ENCODE measurements around the gene PCBD1. TPM values are rescaled to one million over a fixed set of nuclear protein-coding genes. Genes with fewer than 3 reads are reported as not detected.
"Not testable (repeated sequence)": the region's sequence is repeated elsewhere in the genome, so short reads cannot be mapped to it uniquely, and the experiment has no call there.

PCBD1 gene
- total RNA-seq, 1 experiment from 2014 or later: 39.7 TPM

GRCh38 chr10:70920519-70920918, 32.2 kb upstream of the PCBD1 start:
- Mint-ChIP-seq H3K27me3 (ENCODE audit: low read depth) (peaks cover 15% of the 10 kb centered on the region), H3K4me1 (peaks cover 0 to 8% of the 10 kb centered on the region in 2 experiments; a peak in 3 of 4 replicates), H3K4me3 (no peak overlapping the region), H3K36me3 (ENCODE audit: insufficient read depth in 1 of 3, low read depth in 3 of 3) (no peaks in the 10 kb centered on the region), H3K9me3 (no peaks in the 10 kb centered on the region), H3K27ac (no peak overlapping the region)
- Histone ChIP-seq H4K8ac (replicated peaks; ENCODE audit: insufficient read length, low read depth, low read length) (no peak overlapping the region), H2BK5ac (ENCODE audit: insufficient read length, low read length) (no peak overlapping the region), H3K4me1 (ENCODE audit: insufficient read depth, low read length) (no peaks in the 10 kb centered on the region), H4K91ac (ENCODE audit: insufficient read length, low read depth, low read length) (no peak overlapping the region), H3K9ac (ENCODE audit: extremely low read depth, insufficient read length, low read length) (no peak overlapping the region), H4K5ac (ENCODE audit: insufficient read length, low read depth, low read length) (no peak overlapping the region), H3K56ac (ENCODE audit: insufficient read length, low read depth, low read length) (no peak overlapping the region), H3K4ac (ENCODE audit: low read depth, low read length) (no peak overlapping the region), H3K27me3 (ENCODE audit: insufficient read depth, low read length) (no peaks in the 10 kb centered on the region), H2AK5ac (ENCODE audit: insufficient read length, low read length) (no peak overlapping the region), H4K20me1 (ENCODE audit: control insufficient read depth, insufficient read depth, insufficient read length) (no peaks in the 10 kb centered on the region), H3K18ac (ENCODE audit: insufficient read length, low read depth, low read length) (no peak overlapping the region), H3K23me2 (ENCODE audit: insufficient read length, low read depth, low read length, poor library complexity, severe bottlenecking) (no peaks in the 10 kb centered on the region), H3K9me3 (ENCODE audit: control insufficient read depth, low read depth, low read length) (no peaks in the 10 kb centered on the region), H2BK12ac (ENCODE audit: insufficient read length, low read depth, low read length) (no peak overlapping the region), H3K4me2 (ENCODE audit: insufficient read depth, insufficient read length, low read length) (no peak overlapping the region), H2BK15ac (ENCODE audit: low read depth, low read length) (no peak overlapping the region), H3K23ac (ENCODE audit: insufficient read length, low read depth, low read length) (no peak overlapping the region), H3T11ph (ENCODE audit: low read length) (no peak overlapping the region), H3K27ac (ENCODE audit: insufficient read length, low read depth, low read length) (no peak overlapping the region), H2AFZ (ENCODE audit: low read length) (no peak overlapping the region), H2BK20ac (ENCODE audit: low read depth, low read length, poor library complexity, severe bottlenecking) (no peak overlapping the region), H3K79me2 (ENCODE audit: insufficient read depth, low read length) (no peaks in the 10 kb centered on the region), H2BK120ac (ENCODE audit: low read depth, low read length, poor library complexity, severe bottlenecking) (no peak overlapping the region), H3K79me1 (ENCODE audit: insufficient read depth, low read depth, low read length, poor library complexity, severe bottlenecking) (no peaks in the 10 kb centered on the region), H3K14ac (ENCODE audit: insufficient read depth, low read length) (no peak overlapping the region)
- no CpG with 5 or more reads among the region's 4 CpGs for WGBS (ENCODE audit: extremely low coverage, insufficient read length, low lambda C conversion rate)
- DNase-seq: no peak
- no peak for TF ChIP-seq CTCF (conservative IDR thresholded peaks at IDR 0.05)

GRCh38 chr10:70919906-70920305, 31.5 kb upstream of the PCBD1 start:
- DNase-seq; H3T11ph ChIP-seq (ENCODE audit: low read length); H3K9me3 Mint-ChIP-seq; H2BK20ac ChIP-seq (ENCODE audit: low read depth, low read length, poor library complexity, severe bottlenecking); H2BK120ac ChIP-seq (ENCODE audit: low read depth, low read length, poor library complexity, severe bottlenecking); H3K4ac ChIP-seq (ENCODE audit: low read depth, low read length); H4K91ac ChIP-seq (ENCODE audit: insufficient read length, low read depth, low read length); H3K27ac ChIP-seq (ENCODE audit: insufficient read length, low read depth, low read length); H3K9ac ChIP-seq (ENCODE audit: extremely low read depth, insufficient read length, low read length); H2AFZ ChIP-seq (ENCODE audit: low read length); H3K4me1 Mint-ChIP-seq; H3K23me2 ChIP-seq (ENCODE audit: insufficient read length, low read depth, low read length, poor library complexity, severe bottlenecking); H3K79me1 ChIP-seq (ENCODE audit: insufficient read depth, low read depth, low read length, poor library complexity, severe bottlenecking); H2BK15ac ChIP-seq (ENCODE audit: low read depth, low read length); H3K14ac ChIP-seq (ENCODE audit: insufficient read depth, low read length); H2AK5ac ChIP-seq (ENCODE audit: insufficient read length, low read length); H3K27me3 ChIP-seq (ENCODE audit: insufficient read depth, low read length); H3K9me3 ChIP-seq (ENCODE audit: control insufficient read depth, low read depth, low read length); H3K56ac ChIP-seq (ENCODE audit: insufficient read length, low read depth, low read length); H2BK5ac ChIP-seq (ENCODE audit: insufficient read length, low read length); H4K20me1 ChIP-seq (ENCODE audit: control insufficient read depth, insufficient read depth, insufficient read length); H3K79me2 ChIP-seq (ENCODE audit: insufficient read depth, low read length); H3K18ac ChIP-seq (ENCODE audit: insufficient read length, low read depth, low read length); H3K4me2 ChIP-seq (ENCODE audit: insufficient read depth, insufficient read length, low read length); H3K36me3 Mint-ChIP-seq (ENCODE audit: insufficient read depth in 1 of 3, low read depth in 3 of 3); H3K4me1 ChIP-seq (ENCODE audit: insufficient read depth, low read length); H4K5ac ChIP-seq (ENCODE audit: insufficient read length, low read depth, low read length); H2BK12ac ChIP-seq (ENCODE audit: insufficient read length, low read depth, low read length); H4K8ac ChIP-seq (replicated peaks; ENCODE audit: insufficient read length, low read depth, low read length); H3K23ac ChIP-seq (ENCODE audit: insufficient read length, low read depth, low read length); H3K4me3 Mint-ChIP-seq: not testable (repeated sequence)
- WGBS (ENCODE audit: extremely low coverage, insufficient read length, low lambda C conversion rate): no CpG with 5 or more reads among the region's 10 CpGs
- Mint-ChIP-seq H3K27ac (peak overlapping the region in 1 of 3 experiments; percentile 59; a peak in 1 of 7 replicates), H3K27me3 (ENCODE audit: low read depth) (peaks cover 12% of the 10 kb centered on the region)

All from H9 (cell line).